ENCODE data around the gene ELK3. TPM values are rescaled to one million over a fixed set of nuclear protein-coding genes. Genes with fewer than 3 reads are reported as not detected.

The ELK3 gene
- total RNA-seq, 2 experiments from 2014 or later, result 7.7 TPM

DNA sequence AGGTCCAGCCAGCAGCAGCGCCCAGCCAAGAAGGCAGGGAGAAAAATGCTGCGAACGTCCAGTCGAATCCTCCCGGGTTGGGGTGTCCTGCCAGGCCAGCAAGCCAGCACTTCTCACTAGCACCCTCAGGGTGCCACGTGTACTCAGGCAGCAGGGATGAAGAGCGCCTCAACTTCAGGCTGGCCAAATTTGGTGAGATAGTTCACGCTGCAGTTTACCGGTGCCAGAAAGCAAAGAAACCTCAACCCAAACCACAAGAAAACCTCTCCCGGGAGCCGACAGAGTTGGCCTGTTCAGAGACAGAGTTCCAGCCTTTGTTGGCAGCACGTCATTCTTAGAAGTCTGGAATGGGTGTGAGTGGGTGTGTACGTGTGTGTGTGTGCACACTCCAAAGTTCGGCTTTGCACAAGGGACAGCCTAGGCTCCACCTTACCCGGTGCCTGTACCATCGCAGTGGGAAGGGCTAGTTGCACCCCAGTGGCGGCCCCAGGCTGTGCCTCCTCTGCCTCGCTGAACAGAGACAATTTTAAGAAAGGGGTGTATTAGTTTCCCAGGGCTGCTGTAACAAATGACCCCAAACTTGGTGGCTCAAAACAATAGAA lies 42.1 kb downstream of the ELK3 start:
- Mint-ChIP-seq H3K4me3 (no peak overlapping the region), H3K27me3 (no peaks in the 10 kb centered on the region), H3K9me3 (no peaks in the 10 kb centered on the region), H3K36me3 (ENCODE audit: low read depth) (peaks cover 21% of the 10 kb centered on the region), H3K4me1 (ENCODE audit: low read depth) (peaks cover 42% of the 10 kb centered on the region), H3K27ac (peak overlapping the region; percentile 30)
- DNase-seq (peak; percentile 17), ATAC-seq (no peak)
- TF ChIP-seq, protein P1, sequence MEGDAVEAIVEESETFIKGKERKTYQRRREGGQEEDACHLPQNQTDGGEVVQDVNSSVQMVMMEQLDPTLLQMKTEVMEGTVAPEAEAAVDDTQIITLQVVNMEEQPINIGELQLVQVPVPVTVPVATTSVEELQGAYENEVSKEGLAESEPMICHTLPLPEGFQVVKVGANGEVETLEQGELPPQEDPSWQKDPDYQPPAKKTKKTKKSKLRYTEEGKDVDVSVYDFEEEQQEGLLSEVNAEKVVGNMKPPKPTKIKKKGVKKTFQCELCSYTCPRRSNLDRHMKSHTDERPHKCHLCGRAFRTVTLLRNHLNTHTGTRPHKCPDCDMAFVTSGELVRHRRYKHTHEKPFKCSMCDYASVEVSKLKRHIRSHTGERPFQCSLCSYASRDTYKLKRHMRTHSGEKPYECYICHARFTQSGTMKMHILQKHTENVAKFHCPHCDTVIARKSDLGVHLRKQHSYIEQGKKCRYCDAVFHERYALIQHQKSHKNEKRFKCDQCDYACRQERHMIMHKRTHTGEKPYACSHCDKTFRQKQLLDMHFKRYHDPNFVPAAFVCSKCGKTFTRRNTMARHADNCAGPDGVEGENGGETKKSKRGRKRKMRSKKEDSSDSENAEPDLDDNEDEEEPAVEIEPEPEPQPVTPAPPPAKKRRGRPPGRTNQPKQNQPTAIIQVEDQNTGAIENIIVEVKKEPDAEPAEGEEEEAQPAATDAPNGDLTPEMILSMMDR (IDR thresholded peaks at IDR 0.05), result no peak
- intact Hi-C loops (cut with micrococcal nuclease), result no loop called here
- CTCF ChIA-PET, result interaction anchor here (1.4 to 1.7 kb wide), 2 partner anchors 175 to 280 kb away, joined by 3 to 6 read pairs; no protein-coding TSS in a partner anchor
- POLR2A ChIA-PET, result interaction anchor here (0.6 kb wide), 1 partner anchor 623 kb away, joined by 6 read pairs; no protein-coding TSS in a partner anchor

DNA sequence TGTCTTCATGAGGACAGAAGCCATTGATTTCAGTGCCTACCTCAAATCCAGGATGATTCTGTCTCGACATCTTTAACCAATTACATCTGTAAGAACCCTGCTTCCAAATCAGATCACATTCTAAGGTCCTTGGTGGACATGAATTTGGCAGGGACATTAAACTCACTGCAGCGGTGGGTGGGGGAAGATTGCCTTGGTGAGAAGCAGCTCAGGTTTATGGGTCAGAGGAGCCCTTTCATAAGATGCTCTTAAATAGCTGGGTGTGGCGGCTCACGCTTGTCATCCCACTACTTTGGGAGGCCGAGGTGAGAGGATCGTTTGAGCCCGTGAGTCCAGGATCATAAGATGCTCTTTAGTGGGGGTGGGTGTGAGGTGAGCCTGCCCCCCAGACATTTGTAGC lies 42.9 kb downstream of the ELK3 start:
- H3K27me3 Mint-ChIP-seq, result no peaks in the 10 kb centered on the region
- DNase-seq (no peak), ATAC-seq (no peak)
- no peaks in the 10 kb centered on the region for H3K9me3 Mint-ChIP-seq
- peak overlapping the region; percentile 0 for H3K27ac Mint-ChIP-seq
- intact Hi-C loops (cut with micrococcal nuclease), result no loop called here
- POLR2A ChIA-PET, result interaction anchor here (0.6 to 0.9 kb wide), 2 partner anchors 22 to 622 kb away, joined by 3 to 6 read pairs; no protein-coding TSS in a partner anchor
- H3K4me3 Mint-ChIP-seq, result no peak overlapping the region
- TF ChIP-seq, protein P1 (IDR thresholded peaks at IDR 0.05), result no peak
- H3K36me3 Mint-ChIP-seq (ENCODE audit: low read depth), result peaks cover 20% of the 10 kb centered on the region
- H3K4me1 Mint-ChIP-seq (ENCODE audit: low read depth), result peaks cover 49% of the 10 kb centered on the region
- CTCF ChIA-PET, result interaction anchor here (0.9 to 1.7 kb wide), 3 partner anchors 59 to 280 kb away, joined by 3 to 6 read pairs (median 4); no protein-coding TSS in a partner anchor

DNA sequence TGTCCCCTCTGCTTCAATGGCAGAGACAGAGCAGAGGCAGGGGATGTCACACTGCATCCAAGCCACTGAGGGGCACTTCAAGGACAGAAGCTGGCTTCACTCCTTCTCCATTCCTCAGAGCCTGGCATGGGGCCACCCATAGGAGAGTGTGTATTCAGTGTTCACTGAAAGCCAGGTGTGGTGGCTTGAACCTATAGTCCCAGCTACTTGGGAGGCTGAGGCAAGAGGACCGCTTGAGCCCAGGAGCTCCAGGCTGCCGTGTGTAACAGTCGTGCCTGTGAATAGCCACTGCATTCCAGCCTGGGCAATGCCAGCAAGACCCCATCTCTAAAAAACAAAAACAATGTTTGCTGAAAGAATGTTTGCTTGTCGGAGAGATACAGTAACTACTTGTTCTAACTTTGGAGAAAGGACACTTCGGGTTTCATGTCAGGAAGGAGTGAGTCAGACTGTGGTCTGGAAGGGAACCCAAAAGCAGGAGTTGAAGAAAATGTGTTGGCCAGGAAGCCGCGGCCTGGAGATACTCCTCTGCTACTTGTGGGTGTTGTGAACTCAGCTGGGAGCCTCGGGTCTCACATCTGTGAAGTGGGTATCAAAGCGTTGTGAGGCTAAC lies 43.4 kb downstream of the ELK3 start:
- ChIA-PET POLR2A (interaction anchor here (0.9 kb wide), 1 partner anchor 23 kb away, joined by 3 read pairs; no protein-coding TSS in a partner anchor), CTCF (interaction anchor here (0.9 to 1.7 kb wide), 4 partner anchors 58 to 279 kb away, joined by 3 to 6 read pairs (median 4); no protein-coding TSS in a partner anchor)
- DNase-seq (peak; percentile 70), ATAC-seq (peak; percentile 51)
- TF ChIP-seq, protein P1 (IDR thresholded peaks at IDR 0.05), result no peak
- Mint-ChIP-seq H3K27me3 (no peaks in the 10 kb centered on the region), H3K36me3 (ENCODE audit: low read depth) (peaks cover 21% of the 10 kb centered on the region), H3K27ac (peak overlapping the region; percentile 14), H3K4me1 (ENCODE audit: low read depth) (peaks cover 53% of the 10 kb centered on the region), H3K9me3 (no peaks in the 10 kb centered on the region), H3K4me3 (peak overlapping the region; percentile 3)
- intact Hi-C loops (cut with micrococcal nuclease), result no loop called here

DNA sequence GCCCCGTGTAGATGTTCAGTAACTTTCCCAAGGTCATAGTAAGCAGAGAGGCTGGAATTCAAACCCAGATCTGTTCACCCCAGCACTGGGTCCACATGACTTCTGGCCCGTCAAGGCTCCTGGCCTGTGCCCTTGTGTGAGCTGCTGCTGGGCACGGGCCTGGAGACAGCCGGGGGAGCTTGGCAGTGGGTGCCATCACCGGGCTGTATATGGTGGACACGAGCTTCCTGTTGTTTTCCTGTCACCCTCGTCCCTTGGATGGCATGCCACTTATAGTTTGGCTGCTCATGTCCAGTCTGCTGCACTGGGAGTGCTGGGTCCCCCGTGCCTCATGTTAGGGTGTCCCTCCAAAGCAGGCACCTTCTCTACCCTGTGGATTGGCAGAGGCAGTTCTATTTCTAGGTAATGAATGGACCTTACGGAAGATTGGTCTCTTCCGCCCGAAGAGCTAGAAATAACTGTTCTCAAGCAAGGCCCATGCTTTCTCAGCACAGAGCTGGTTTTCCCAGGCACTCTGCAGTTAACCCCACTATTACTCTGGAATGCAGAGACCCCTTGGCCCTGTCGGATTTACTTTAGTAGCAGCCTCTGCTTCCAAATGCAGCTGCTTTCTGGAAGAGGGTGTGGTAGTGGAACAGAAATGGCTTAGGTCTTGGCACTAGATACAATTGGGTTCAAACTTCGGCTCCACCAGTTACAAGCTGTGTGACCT lies 44.3 kb downstream of the ELK3 start:
- TF ChIP-seq, protein P1 (IDR thresholded peaks at IDR 0.05), result no peak
- no peak for DNase-seq
- intact Hi-C loops (cut with micrococcal nuclease), result no loop called here
- Mint-ChIP-seq H3K4me3 (no peak overlapping the region), H3K36me3 (ENCODE audit: low read depth) (peaks cover 26% of the 10 kb centered on the region), H3K9me3 (no peaks in the 10 kb centered on the region), H3K4me1 (ENCODE audit: low read depth) (peaks cover 61% of the 10 kb centered on the region), H3K27ac (no peak overlapping the region), H3K27me3 (no peaks in the 10 kb centered on the region)
- POLR2A ChIA-PET, result interaction anchor here (0.6 to 1.1 kb wide), 2 partner anchors 17 to 89 kb away, joined by 3 read pairs; no protein-coding TSS in a partner anchor
- no peak for ATAC-seq
- CTCF ChIA-PET, result interaction anchor here (0.8 to 1.4 kb wide), 4 partner anchors 23 to 162 kb away, joined by 3 to 4 read pairs (median 4); partner anchors contain the start of gene CDK17

All from activated CD8-positive, alpha-beta T cell treated with anti-CD3 and anti-CD28 coated beads for 36 hours (primary cell).